Stimulated activated CD8-positive, alpha-beta memory T cell treated with anti-CD3 and anti-CD28 coated beads, Interleukin-12 subunit alpha, Interleukin-12 subunit beta, amount 100 ng/mL, for 4 hours (primary cell): ENCODE data around the gene TMEM115.

Experiments
- DNase-seq: peaks from one replicate; pipeline ENCODE4 v3.0.0-alpha.2; 2020; ENCODE audit warnings: low read depth

Gene TMEM115

GRCh38 chr3:50378024-50378423 lies 18.7 kb upstream of the TMEM115 start:
- no peak for DNase-seq

- DNase-seq = no peak
Observed at GRCh38 chr3:50375258-50375931, 16.1 kb upstream of the TMEM115 start.

DNA sequence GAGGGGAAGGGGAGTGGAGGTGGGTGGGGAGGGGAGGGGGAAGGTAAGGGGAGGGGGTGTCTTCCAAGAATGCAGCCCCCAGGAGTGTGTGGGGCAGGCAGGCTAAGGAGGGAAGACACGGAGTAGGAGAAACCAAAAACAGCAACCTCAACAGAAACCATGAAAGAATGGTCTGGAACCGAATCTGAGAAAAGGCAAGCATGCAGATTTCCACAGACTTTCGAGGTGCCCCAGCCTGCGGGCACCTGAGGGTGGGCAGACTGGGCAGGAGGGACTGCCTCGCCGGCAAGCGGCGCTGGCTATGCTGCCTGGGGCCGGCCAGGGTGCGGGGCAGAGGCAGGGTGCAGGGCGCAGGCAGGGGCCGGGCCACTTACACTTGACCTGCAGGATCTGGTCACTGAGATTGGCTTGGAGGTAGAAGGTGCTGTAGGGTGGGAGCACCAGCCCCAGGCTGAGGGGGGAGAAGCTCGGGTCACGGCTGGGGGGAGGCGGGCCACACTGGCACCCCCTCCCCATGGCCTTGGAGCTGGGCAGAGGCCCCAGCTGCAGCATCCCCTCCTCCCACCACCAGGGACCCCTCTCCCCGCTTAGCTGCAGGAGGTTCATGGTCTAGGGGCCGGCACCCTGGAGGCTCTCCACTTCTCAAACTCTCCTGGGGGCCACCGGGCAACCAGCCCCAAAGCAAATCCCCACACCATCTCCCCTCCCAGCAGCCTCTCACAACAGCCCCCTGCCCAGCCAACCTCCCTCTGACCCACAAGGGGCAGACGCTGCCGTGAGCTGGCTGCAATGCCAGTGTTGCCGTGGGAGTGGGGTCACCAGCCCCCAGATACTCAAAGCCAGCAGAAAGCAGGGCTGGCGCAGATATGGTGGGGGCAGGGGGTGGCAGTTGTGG lies 15.3 kb upstream of the TMEM115 start:
- DNase-seq = no peak

DNA sequence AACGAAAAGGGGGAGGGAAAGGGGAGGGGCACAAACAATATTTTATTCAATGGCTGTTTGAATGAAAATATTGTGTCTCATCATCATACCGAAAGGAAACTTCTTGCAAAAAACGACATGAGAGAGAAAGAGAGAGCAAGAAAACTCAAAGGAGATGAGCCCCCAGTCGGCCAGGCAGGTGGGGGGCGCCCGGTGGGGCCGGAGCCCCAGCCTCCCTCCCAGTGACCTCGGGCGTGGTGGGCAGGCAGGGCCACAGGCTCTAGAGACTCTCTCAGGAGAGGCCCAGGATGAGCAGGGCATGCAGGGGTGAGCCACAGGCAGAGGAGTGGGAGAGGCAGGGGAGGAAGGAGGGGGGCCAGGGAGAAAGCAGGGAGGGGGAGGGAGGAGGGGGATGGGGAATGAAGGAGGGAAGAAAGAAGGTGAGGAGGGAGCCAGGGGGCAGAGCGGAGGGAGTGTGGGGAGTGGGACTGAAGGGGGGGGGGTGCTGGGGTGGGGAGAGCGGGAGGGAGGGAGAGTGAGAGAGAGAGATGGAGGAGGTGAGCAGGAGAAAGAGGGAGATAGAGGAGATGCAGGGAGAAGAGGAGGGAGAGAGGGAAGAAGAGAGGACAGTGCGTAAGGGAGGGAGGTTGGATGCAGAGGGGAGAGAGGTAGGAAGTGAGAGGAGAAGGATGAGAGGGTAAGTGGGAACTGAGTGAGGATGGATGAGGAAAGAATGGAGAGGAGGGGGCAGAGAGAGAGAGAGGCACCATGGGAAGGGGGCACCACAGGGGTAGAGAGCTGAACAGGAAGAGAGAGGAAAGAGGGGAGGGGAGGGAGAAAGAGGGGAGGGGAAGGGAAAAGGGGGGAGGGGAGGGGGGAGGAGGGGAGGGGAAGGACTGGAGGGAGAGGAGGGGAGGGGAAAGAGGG lies 14.1 kb upstream of the TMEM115 start:
- no peak for DNase-seq

DNA sequence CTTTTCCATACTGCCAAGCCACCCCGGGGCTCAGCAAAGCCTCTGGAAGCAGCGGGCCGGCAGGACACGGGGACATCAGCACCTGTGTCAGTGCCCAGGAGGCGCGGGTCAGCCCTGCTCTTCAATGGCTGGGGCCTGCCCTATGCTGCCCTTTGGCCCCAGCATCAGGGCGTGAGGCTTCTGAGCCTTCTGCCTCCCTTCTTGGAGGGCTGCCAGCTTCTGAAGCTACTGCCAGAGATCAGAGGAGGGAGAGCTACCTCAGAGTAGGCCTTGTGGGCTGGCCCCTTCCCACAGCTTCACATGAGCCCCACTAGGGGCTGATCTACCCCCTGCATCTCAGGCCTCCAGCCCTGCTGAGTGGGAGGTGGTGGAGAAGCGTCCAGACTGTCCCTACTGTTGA lies 13.0 kb upstream of the TMEM115 start:
- no peak for DNase-seq

DNA sequence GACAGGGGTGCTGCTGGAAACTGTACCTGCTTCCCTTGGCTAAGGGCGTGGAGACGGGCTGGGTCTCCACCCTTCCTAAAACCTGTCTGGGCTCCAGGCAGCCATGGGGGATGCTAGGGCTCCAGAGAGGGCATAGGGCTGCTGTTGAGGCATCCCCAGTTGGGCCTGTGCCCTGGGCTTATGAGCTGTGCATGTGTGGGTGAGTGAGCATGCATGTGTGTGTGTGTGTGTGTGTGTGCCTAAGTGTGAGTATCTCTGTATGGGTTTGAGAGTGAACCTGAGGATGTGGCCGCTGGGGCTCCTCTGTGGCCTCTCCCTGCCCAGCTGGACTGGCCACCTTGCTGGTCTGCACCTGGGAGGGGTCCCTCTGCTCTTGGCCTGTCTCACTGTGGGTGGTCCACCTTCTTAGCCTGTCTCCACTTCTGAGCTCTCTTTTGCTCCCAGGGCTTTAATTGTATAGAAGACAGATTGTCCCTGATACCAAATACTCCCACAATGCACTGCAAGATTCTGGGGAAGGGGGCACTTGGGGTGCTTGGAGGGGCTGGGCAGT lies 11.9 kb upstream of the TMEM115 start:
- no peak for DNase-seq

GRCh38 chr3:50370594-50370993 lies 11.3 kb upstream of the TMEM115 start:
- DNase-seq = no peak

DNA sequence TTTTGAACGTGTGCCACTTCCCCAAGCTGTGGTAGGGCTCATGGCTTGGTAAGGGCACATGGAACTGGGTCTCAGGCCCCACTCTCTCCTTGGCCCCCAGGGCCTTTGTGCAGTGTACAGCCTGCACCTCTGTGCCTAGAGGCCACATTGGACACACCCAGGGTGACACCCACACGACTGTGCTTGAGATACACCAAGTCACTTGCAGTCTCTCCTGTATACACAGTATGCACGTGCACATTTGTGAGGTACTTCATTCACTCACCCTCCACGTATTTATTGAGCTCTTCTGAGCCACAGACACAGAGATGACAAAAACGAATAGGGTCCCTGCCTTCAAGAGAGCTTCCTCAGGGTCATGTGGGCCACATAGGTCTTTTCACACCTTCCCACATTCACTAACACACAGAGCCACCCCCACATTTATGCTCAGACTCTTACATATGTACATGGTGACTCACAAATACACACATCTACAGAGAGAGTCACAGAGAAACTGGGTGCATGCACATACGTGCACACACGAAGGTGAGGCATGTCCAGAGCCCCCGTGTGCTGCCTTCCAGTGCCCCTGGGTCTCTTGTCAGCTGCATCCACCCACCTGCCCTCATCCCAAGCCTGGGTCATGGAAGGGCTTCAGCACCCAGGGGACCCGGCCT lies 9.8 kb upstream of the TMEM115 start:
- DNase-seq = no peak

GRCh38 chr3:50365842-50366220 lies 6.5 kb upstream of the TMEM115 start:
- DNase-seq = no peak

DNA sequence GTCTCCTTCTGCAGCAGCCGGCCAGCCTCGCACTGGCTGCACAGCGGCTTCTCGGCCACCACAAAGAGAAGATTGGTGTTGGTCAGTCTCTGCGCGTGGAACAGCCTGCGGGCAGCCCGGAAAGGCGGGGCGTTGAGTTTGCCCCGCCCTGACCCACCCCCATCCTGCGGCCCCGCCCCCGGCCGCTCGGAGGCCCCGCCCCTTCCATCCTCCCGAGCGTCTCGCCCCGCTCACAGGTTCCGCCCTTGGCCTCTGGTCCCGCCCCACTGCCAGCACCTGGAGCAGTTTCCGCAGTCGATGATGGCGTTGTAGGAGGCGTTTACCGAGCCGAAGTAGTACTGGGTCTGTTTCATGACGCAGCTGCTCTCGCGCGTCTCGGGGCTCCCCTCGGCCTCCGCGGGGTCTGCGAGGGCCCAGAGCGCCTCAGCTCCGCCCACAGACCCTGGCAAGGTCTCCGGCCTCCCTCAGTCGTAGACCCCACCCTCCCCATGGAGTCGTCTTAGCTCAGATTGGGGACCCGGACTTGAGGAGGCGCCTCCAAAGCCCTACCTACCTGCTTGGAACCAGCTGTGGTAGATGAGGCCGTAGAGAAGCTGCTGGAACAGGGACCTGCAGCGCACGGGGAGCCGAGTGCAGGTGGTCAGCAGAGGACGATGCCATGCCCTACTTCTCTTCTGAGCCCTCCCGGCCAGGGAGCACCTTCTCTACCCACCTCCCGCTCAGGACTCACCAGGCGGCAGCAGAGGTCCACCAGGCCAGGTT lies 5.9 kb upstream of the TMEM115 start:
- DNase-seq = peak; percentile 84

- no peak for DNase-seq
Observed at GRCh38 chr3:50364573-50365079, 5.3 kb upstream of the TMEM115 start.

- no peak for DNase-seq
Observed at GRCh38 chr3:50359760-50360110, 414 bp upstream of the TMEM115 start.

DNA sequence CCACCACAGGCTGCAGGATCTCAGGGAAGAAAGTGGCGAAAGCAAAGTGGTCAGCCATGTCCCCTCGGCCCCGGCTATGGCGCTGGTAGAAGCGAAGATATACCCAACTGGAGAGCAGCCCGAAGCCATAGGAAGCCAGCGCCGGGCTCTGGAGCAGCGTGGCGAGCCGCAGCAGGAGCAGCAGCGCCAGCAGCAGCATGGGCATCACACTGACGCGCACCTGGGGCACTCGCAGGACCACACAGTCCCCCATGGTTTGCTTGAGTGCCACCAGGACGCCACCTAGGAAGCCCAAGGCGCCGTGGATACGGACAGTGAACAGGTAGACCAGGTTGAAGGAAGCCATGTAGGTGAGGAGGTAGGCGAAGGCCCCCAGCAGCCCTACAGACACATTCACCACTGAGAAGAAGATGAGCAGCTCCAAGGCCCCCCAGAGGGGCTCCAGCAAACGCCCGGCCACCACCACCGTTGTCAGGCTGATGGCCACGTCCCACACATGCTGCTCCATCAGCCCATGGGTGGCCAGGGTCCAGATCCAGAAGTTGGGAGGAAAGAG lies 888 bp downstream of the TMEM115 start:
- no peak for DNase-seq

DNA sequence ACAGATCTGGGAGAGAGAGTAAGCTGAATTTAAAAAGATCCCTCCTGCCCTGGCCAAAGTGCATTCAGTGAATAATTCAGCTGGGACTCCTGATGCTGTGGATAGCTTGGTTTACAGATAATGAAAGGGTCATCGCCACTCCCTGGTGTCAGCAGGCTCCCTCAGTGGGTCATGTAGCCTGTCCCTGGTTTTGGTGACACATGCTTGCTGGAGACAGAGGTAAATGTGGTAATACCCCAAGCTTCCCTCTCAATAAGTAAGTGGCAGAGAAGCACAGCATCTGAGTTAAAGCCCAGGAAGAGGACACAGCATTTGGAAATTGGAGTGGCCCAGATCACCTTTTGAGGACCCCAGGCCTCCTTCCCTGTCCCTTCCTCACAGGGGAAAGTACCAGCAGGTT lies 1.8 kb downstream of the TMEM115 start:
- DNase-seq = no peak

GRCh38 chr3:50356553-50356952 lies 2.8 kb downstream of the TMEM115 start:
- no peak for DNase-seq

GRCh38 chr3:50355829-50356552 lies 3.3 kb downstream of the TMEM115 start:
- no peak for DNase-seq

GRCh38 chr3:50354850-50355249 lies 4.5 kb downstream of the TMEM115 start:
- DNase-seq = no peak

DNA sequence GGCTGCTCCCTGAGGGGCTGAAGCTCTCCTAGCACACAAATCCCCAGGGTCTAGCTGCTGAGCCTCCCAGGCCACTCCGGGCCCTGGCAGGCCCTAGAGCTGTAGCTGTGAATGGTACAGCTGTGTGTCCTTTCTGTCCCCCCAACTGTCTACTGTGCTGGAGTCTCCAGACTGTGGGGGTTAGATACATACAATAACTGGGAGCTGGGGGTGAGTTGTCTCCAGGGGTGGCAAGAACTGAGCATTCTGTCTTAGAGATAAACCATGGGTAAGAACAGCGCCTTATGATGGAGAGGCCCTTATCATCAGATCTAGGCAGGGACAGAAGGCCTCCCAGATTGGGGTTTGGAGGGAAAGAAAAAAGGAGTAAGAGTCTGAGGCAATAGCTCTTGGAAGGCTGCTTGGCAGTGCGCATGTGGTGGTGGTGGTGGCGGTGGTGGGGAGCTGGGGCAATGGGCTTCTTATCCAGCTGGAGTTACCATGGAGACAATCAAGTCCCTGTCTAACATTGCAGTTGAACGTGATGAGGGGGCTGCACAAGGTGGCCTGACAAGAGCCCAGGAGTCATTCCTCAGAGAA lies 5.0 kb downstream of the TMEM115 start:
- no peak for DNase-seq

- no peak for DNase-seq
Observed at GRCh38 chr3:50353245-50354004, 5.9 kb downstream of the TMEM115 start.
